ENCODE measurements around the gene B4GALT6.
A peak's percentile ranks its signal among the peaks of the same experiment; 100 is the strongest.

The B4GALT6 gene

GRCh38 chr18:31702449-31702848 lies 18.1 kb upstream of the B4GALT6 start:
- Mint-ChIP-seq H3K27me3 (peaks cover 1% of the 10 kb centered on the region), H3K27ac (no peak overlapping the region), H3K36me3 (no peaks in the 10 kb centered on the region), H3K4me3 (no peak overlapping the region), H3K9me3 (ENCODE audit: low read depth) (no peaks in the 10 kb centered on the region), H3K4me1 (ENCODE audit: low read depth) (peaks cover 4% of the 10 kb centered on the region)

GRCh38 chr18:31701744-31702143 lies 17.4 kb upstream of the B4GALT6 start:
- Mint-ChIP-seq H3K4me3 (no peak overlapping the region), H3K4me1 (ENCODE audit: low read depth) (peaks cover 4% of the 10 kb centered on the region)

GRCh38 chr18:31700990-31701389 lies 16.6 kb upstream of the B4GALT6 start:
- Mint-ChIP-seq H3K9me3 (ENCODE audit: low read depth) (no peaks in the 10 kb centered on the region), H3K27me3 (peaks cover 1% of the 10 kb centered on the region), H3K36me3 (no peaks in the 10 kb centered on the region), H3K4me3 (no peak overlapping the region), H3K4me1 (ENCODE audit: low read depth) (peaks cover 4% of the 10 kb centered on the region), H3K27ac (no peak overlapping the region)

More at GRCh38 chr18:31701744-31702143, 17.4 kb upstream of the B4GALT6 start:
- peaks cover 1% of the 10 kb centered on the region for H3K27me3 Mint-ChIP-seq
- no peaks in the 10 kb centered on the region for H3K9me3 Mint-ChIP-seq (ENCODE audit: low read depth)
- no peak overlapping the region for H3K27ac Mint-ChIP-seq
- no peaks in the 10 kb centered on the region for H3K36me3 Mint-ChIP-seq

- Mint-ChIP-seq H3K4me1 (ENCODE audit: low read depth) (peaks cover 3% of the 10 kb centered on the region), H3K27ac (no peak overlapping the region), H3K9me3 (ENCODE audit: low read depth) (no peaks in the 10 kb centered on the region), H3K4me3 (no peak overlapping the region), H3K27me3 (no peaks in the 10 kb centered on the region), H3K36me3 (no peaks in the 10 kb centered on the region)
Measured at GRCh38 chr18:31697351-31698298, 13.2 kb upstream of the B4GALT6 start.

- Mint-ChIP-seq H3K9me3 (ENCODE audit: low read depth) (no peaks in the 10 kb centered on the region), H3K36me3 (no peaks in the 10 kb centered on the region), H3K4me1 (ENCODE audit: low read depth) (no peaks in the 10 kb centered on the region), H3K27ac (no peak overlapping the region), H3K4me3 (no peak overlapping the region), H3K27me3 (no peaks in the 10 kb centered on the region)
Measured at GRCh38 chr18:31695989-31696388, 11.6 kb upstream of the B4GALT6 start.

- peaks cover 2% of the 10 kb centered on the region for H3K27me3 Mint-ChIP-seq
- H3K36me3 Mint-ChIP-seq, result no peaks in the 10 kb centered on the region
- no peak overlapping the region for H3K4me3 Mint-ChIP-seq
- no peak overlapping the region for H3K27ac Mint-ChIP-seq
- H3K4me1 Mint-ChIP-seq (ENCODE audit: low read depth), result no peaks in the 10 kb centered on the region
- H3K9me3 Mint-ChIP-seq (ENCODE audit: low read depth), result no peaks in the 10 kb centered on the region
Measured at GRCh38 chr18:31694297-31694696, 9.9 kb upstream of the B4GALT6 start.

- Mint-ChIP-seq H3K9me3 (ENCODE audit: low read depth) (no peaks in the 10 kb centered on the region), H3K36me3 (no peaks in the 10 kb centered on the region), H3K4me1 (ENCODE audit: low read depth) (peaks cover 11% of the 10 kb centered on the region), H3K27ac (no peak overlapping the region), H3K4me3 (no peak overlapping the region), H3K27me3 (peaks cover 21% of the 10 kb centered on the region)
Measured at GRCh38 chr18:31688606-31689005, 4.2 kb upstream of the B4GALT6 start.

GRCh38 chr18:31686986-31687928 lies 2.9 kb upstream of the B4GALT6 start:
- Mint-ChIP-seq H3K27ac (no peak overlapping the region), H3K4me1 (ENCODE audit: low read depth) (peaks cover 11% of the 10 kb centered on the region), H3K36me3 (no peaks in the 10 kb centered on the region), H3K27me3 (peaks cover 26% of the 10 kb centered on the region), H3K9me3 (ENCODE audit: low read depth) (no peaks in the 10 kb centered on the region), H3K4me3 (no peak overlapping the region)

GRCh38 chr18:31686572-31686971 lies 2.2 kb upstream of the B4GALT6 start:
- peaks cover 27% of the 10 kb centered on the region for H3K27me3 Mint-ChIP-seq
- H3K36me3 Mint-ChIP-seq, result no peaks in the 10 kb centered on the region
- H3K4me3 Mint-ChIP-seq, result peak overlapping the region; percentile 86
- peaks cover 11% of the 10 kb centered on the region for H3K4me1 Mint-ChIP-seq (ENCODE audit: low read depth)
- H3K27ac Mint-ChIP-seq, result no peak overlapping the region
- H3K9me3 Mint-ChIP-seq (ENCODE audit: low read depth), result no peaks in the 10 kb centered on the region

GRCh38 chr18:31685097-31686082 lies 1.0 kb upstream of the B4GALT6 start:
- Mint-ChIP-seq H3K36me3 (no peaks in the 10 kb centered on the region), H3K27ac (no peak overlapping the region), H3K4me3 (peak overlapping the region; percentile 86), H3K9me3 (ENCODE audit: low read depth) (no peaks in the 10 kb centered on the region), H3K27me3 (peaks cover 32% of the 10 kb centered on the region), H3K4me1 (ENCODE audit: low read depth) (peaks cover 11% of the 10 kb centered on the region)

- no peak overlapping the region for H3K27ac Mint-ChIP-seq
- H3K27me3 Mint-ChIP-seq, result peaks cover 35% of the 10 kb centered on the region
- H3K4me3 Mint-ChIP-seq, result peak overlapping the region; percentile 93
- H3K36me3 Mint-ChIP-seq, result no peaks in the 10 kb centered on the region
- H3K4me1 Mint-ChIP-seq (ENCODE audit: low read depth), result peaks cover 11% of the 10 kb centered on the region
- no peaks in the 10 kb centered on the region for H3K9me3 Mint-ChIP-seq (ENCODE audit: low read depth)
Measured at GRCh38 chr18:31683968-31684278, 458 bp downstream of the B4GALT6 start.

GRCh38 chr18:31683106-31683505 lies 1.3 kb downstream of the B4GALT6 start:
- H3K27me3 Mint-ChIP-seq, result peaks cover 38% of the 10 kb centered on the region
- no peaks in the 10 kb centered on the region for H3K36me3 Mint-ChIP-seq
- peaks cover 11% of the 10 kb centered on the region for H3K4me1 Mint-ChIP-seq (ENCODE audit: low read depth)
- peak overlapping the region; percentile 93 for H3K4me3 Mint-ChIP-seq
- H3K27ac Mint-ChIP-seq, result no peak overlapping the region
- H3K9me3 Mint-ChIP-seq (ENCODE audit: low read depth), result no peaks in the 10 kb centered on the region

- Mint-ChIP-seq H3K4me3 (no peak overlapping the region), H3K36me3 (no peaks in the 10 kb centered on the region), H3K9me3 (ENCODE audit: low read depth) (no peaks in the 10 kb centered on the region), H3K4me1 (ENCODE audit: low read depth) (peaks cover 9% of the 10 kb centered on the region), H3K27me3 (peaks cover 32% of the 10 kb centered on the region), H3K27ac (no peak overlapping the region)
Measured at GRCh38 chr18:31680831-31681568, 3.4 kb downstream of the B4GALT6 start.

GRCh38 chr18:31680433-31680811 lies 4.0 kb downstream of the B4GALT6 start:
- H3K9me3 Mint-ChIP-seq (ENCODE audit: low read depth), result no peaks in the 10 kb centered on the region
- H3K27ac Mint-ChIP-seq, result no peak overlapping the region
- no peaks in the 10 kb centered on the region for H3K36me3 Mint-ChIP-seq
- H3K27me3 Mint-ChIP-seq, result peaks cover 28% of the 10 kb centered on the region
- H3K4me3 Mint-ChIP-seq, result no peak overlapping the region
- H3K4me1 Mint-ChIP-seq (ENCODE audit: low read depth), result peaks cover 5% of the 10 kb centered on the region
